GM10248 (cell line): ENCODE data around the gene ARHGDIG.
"Not testable (repeated sequence)": the region's sequence is repeated elsewhere in the genome, so short reads cannot be mapped to it uniquely, and the experiment has no call there.

Experiments
- CTCF ChIA-PET: fragments of 300-600 bp; sonication (Branson Sonifier 250); formaldehyde crosslinking; extraction: SDS; loops from one replicate; lab custom pipeline; 2021; ENCODE audit warnings: antibody characterized with exemption; lab: Yijun Ruan, JAX
- POLR2A ChIA-PET: fragments of 350-650 bp; sonication (Branson Sonifier 250); formaldehyde crosslinking; extraction: SDS; loops from one replicate; lab custom pipeline; 2020; ENCODE audit warnings: antibody characterized with exemption; lab: Yijun Ruan, JAX
- DNase-seq: peaks from one replicate; pipeline ENCODE4 v3.0.0; 2012; ENCODE audit errors: extremely low spot score
- CTCF ChIP-seq: IDR thresholded peaks from 2 replicates; pipeline ENCODE4 v1.5.1; 2012; ENCODE audit warnings: mild to moderate bottlenecking, low read depth; ENCODE audit errors: extremely low read depth, missing control alignments, control extremely low read depth

ARHGDIG gene

GRCh38 chr16:321532-321931 is 41.1 kb downstream of the ARHGDIG start:
- ChIA-PET POLR2A (no interaction called here), CTCF (interaction anchor here (0.7 to 1.1 kb wide), 2 partner anchors 12 to 20 kb away, joined by 4 to 7 read pairs; no protein-coding TSS in a partner anchor)
- TF ChIP-seq CTCF: no peak
- DNase-seq: no peak

GRCh38 chr16:322476-323143 is 42.2 kb downstream of the ARHGDIG start:
- no peak for TF ChIP-seq CTCF
- CTCF ChIA-PET: interaction anchor here (1.2 kb wide), 1 partner anchor 21 kb away, joined by 3 read pairs; no protein-coding TSS in a partner anchor
- POLR2A ChIA-PET: no interaction called here
- no peak for DNase-seq

- TF ChIP-seq CTCF: no peak
- ChIA-PET POLR2A (no interaction called here), CTCF (no interaction called here)
- DNase-seq: no peak
Measured at GRCh38 chr16:324201-324450, 43.7 kb downstream of the ARHGDIG start.

GRCh38 chr16:324451-325334 is 44.3 kb downstream of the ARHGDIG start:
- POLR2A ChIA-PET: no interaction called here
- TF ChIP-seq CTCF: no peak
- CTCF ChIA-PET: no interaction called here
- DNase-seq: peak; percentile 69

DNA sequence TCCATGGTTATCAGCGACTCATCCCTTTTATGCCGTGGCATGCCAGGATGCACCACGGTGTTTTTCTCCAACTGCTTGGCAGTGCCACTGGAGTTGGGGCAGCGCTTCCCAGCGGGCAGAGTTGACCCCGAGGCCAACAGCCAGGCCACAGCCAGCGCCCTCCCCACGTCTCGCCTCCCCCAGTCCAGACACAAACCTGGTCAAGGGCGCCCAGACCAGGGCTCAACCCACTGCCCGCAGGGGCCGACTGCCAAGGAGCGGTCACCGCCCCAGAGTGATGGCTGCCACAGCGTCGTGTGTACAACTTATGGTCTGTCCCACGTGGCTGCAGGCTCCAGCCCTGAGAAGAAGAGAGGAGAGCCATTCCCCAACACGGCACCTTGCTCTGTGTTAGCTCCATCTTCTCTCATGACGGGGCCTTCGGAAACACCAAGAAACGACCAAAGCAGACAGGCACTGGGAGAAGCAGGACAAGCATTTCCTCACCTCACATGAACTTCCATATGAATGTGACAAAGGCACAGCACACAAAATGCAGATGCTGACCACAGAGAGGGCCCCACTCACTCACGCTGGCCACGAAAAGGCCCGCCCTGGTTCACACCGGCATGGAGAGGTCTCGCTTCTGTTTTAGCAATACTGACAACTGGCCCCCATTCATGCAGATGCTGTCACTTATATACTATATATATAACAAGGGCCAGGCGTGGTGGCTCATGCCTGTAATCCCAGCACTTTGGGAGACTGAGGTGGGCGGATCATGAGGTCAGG is 45.2 kb downstream of the ARHGDIG start:
- CTCF ChIA-PET: no interaction called here
- no peak for DNase-seq
- POLR2A ChIA-PET: interaction anchor here (0.7 kb wide), 1 partner anchor 12 kb away, joined by 4 read pairs; no protein-coding TSS in a partner anchor
- TF ChIP-seq CTCF: no peak

GRCh38 chr16:330741-331140 is 50.4 kb downstream of the ARHGDIG start:
- TF ChIP-seq CTCF: no peak
- no peak for DNase-seq
- ChIA-PET POLR2A (no interaction called here), CTCF (no interaction called here)

DNA sequence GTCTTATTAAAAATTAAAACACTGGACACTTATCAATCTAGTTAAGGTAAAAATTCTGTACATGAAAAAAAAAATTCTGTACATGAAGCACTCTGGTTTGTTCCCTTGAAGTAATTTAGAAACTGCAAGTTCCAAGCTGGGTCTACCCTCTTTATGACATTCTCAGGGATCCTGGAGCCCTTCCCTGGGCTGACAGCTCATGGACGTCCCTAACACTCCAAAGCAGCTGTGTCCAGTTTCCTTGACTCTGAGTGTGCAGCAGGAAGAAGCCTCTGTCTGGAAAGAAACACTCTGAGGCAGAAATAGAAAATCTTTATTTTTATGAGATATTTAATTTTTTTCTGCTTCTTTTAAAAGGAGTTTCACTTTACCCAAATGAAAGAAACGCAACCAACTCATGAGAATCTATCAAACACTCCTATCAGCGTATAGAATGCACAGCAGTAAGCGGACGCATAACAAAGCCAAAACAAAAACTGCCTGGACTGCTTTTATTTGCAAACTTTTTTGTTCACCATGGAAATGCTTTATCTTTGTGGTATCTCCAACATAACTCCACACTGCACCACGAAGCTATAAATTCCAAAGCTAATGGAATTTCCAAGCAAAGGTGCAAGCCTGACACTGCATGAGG is 50.9 kb downstream of the ARHGDIG start:
- DNase-seq, POLR2A ChIA-PET, CTCF ChIA-PET: not testable (repeated sequence)
